UCSD-AML1 (cell line): Measurements from ENCODE around the gene TEKT1.
"Not testable (repeated sequence)": the region's sequence is repeated elsewhere in the genome, so short reads cannot be mapped to it uniquely, and the experiment has no call there.

Source experiments
- DNase-seq: peaks from one replicate; lab custom pipeline; 2025; ENCODE audit not compliant: unreplicated experiment; lab: John Stamatoyannopoulos, UW

Gene TEKT1

DNA sequence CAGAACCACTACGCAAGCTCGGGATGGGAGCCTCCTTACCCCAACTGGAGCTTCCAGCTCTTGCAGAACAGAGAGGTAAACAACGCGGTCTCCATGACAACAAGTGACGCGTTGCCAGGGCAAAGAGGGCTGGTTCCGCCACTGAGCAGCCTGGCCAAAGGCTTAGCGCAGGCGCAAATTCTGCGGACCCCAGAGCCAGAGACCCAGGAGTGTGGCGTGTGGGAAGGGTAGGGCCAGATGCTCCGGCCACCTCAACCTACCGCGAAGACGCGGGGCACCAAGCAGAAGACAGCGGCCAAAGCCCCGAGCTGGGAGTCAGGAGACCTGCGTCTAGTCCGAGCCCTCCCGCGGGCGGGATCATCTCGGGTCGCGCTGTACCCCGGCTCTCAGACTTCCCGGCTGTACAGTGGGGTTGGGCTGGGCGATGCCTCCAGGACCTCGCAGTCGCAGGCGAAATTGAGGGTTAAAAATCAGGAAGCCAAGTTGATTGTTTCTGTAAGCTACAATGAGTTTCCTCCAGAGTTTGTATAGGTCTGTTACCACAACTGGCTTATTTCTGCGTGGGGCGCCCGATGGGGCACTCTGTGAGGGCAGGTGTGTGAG lies at the start of gene TEKT1:
Gene TEKT1, minus strand, starts transcription at position 69 of the 603 bp plus-strand sequence. CDS start 1,353 bp downstream, outside the sequence.
- DNase-seq = no peak

DNA sequence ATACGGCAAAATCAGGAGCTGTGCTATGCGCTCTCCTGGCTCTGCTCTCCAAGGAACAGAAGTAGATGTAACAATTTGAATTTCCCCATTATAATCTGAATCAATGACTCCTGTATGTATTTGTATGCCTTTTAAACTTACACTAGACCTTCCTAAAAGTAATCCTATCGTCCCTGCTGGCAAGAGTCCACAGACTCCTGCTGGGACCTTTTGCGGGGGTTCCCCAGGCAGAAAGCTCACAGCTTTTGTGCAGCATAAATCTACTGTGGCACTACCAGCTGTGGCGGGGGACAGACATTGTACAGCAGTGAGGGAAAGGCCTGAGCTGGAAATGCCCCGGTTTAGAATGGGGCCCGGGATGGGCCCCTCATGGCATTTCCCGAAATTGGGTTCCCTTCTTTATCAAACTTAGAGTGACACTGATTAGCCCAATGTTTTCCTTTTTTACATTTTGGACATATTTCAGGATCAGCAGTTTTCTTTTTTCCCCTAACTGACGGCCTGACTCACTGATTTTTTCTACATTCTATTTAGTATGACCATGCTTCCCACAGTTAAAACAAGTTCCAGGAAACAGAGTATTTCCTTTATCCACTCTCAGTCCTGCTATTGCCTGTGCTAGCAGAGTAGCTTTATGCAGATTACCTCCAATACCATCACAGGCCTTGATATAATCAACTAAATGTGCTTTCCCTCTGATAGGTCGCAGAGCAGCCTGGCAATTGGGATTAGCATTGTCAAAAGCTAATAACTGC lies 47.9 kb upstream of the TEKT1 start:
- not testable (repeated sequence) for DNase-seq

DNA sequence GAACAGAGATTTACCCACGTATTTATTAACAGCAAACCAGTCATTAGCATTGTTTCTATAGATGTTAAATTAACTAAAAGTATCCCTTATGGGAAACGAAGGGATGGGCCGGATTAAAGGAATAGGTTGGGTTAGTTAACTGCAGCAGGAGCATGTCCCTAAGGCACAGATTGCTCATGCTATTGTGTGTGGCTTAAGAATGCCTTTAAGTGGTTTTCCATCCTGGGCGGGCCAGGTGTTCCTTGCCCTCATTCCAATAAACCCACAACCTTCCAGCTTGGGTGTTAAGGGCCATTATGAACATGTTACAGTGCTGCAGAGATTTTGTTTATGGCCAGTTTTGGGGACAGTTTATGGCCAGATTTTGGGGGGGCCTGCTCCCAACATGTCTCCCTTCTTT lies 43.7 kb upstream of the TEKT1 start:
- not testable (repeated sequence) for DNase-seq

DNA sequence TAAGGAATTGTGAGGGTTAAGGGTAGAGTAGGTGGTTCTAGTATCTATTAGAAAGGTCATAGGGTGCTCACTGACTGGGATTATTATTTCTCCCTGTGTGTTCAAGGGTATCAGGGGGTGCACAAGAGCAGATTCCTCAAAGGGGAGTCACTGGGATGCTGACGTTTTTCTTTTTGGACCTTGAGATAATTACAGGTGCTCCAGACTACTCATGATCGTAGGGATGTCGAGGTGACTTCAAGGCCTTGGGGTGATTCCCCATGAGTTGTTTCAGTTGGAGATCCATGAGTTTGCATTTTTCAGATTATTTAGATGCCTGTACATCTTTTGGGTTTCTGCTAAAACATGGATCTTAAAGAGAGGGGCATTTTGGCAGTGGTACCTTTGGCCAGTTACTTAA lies 41.4 kb upstream of the TEKT1 start:
- DNase-seq = no peak

DNA sequence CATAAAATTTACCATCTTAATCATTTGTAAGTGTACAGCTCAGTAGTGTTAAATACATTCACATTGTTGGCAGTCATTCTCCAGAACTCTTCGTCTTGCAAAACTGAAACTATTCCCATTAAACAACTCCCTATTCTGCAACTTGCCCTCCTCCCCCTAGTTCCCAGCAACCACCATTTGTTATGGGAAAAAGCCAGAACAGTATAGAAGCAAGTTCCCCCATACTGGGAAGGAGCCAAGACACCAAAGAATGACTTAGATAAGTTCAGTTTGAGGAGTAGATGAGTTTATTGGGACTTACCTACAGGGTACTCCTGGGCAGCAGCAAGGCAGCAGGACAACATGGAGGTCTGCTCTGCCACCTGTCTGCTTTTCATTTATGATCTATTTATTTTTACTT lies 39.3 kb upstream of the TEKT1 start:
- no peak for DNase-seq

DNA sequence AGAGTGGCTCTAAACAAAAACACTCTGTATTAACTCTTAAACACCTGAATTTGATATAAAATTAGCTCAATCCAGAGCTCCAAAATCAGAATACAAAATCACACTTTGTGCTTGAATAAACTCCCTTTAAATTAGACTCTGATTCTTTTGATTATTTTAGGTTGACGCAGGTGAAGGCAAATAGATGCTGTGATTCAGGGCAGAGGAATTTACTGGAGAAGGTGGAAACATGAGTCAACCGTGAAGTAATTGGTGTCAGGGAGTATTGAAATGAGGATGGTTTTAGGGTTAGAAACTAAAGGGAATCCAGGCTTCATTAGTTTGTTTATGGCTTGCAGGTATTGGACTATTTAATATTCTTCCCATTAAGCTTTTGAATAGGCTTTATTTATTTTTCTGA lies 37.1 kb upstream of the TEKT1 start:
- DNase-seq = no peak

DNA sequence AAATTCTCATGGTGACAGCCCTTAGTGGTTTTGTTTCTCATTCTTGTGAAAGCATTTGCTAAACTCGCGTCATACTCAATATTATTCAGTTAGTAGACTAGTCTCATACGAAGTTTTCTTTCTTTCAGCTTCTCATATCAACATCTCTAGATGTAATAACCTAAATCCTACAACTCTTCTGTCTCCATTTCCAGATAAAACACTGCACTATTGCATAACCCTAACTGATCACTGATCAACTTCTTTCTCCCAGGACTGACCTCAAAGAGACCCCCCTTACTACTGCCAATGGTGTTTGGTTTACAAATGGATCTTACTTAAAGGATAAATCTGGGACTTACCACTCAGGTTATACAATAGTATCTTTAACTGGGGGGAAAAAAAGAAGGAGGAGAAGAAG lies 36.3 kb upstream of the TEKT1 start:
- DNase-seq = no peak

DNA sequence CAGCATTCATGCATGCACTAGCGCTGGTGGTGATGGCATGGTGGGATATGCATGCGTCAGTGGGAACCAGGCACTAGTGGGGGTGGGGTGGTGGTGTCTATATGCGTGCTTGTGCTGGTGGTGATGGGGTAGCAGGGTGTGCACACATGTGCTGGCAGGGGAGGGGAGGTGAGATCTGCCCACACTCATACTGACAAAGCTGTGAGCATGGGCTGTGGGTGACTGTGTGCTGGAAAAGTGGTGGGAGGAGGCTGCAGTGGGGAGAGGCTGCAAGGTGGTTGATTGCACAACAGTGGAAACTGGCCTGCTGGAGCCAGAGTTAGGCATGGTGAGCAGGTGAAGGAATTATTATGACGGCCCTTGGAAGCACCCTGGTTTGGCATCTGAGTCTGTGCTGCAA lies 31.3 kb upstream of the TEKT1 start:
- no peak for DNase-seq

DNA sequence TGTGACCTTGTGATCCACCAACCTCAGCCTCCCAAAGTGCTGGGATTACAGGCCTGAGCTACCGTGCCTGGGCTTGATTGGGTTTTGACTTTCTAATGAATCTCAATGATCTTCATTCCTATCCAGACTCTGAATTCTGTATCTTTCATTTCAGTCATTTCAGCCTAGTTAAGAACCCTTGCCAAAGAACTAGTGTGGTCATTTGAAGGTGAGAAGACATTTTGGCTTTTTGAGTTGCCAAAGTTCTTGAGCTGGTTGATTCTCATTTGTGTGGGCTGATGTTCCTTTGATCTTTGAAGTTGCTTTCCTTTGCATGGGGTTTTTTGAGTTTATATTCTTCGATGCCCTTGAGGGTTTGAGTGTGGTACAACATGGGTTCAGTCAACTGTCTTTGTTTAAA lies 30.6 kb upstream of the TEKT1 start:
- DNase-seq = no peak

DNA sequence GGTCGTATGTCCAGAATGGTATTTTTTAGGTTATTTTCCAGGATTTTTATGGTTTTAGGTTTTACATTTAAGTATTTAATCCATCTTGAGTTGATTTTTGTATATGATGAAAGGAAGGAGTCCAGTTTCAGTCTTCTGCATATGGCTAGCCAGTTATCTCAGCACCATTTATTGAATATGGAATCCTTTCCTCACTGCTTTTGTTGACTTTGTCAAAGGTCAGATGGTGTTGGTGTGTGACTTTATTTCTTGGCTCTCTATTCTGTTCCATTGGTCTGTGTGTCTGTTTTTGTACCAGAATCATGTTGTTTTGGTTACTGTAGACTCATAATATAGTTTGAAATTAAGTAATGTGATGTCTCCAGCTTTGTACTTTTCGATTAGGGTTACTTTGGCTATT lies 26.4 kb upstream of the TEKT1 start:
- no peak for DNase-seq

DNA sequence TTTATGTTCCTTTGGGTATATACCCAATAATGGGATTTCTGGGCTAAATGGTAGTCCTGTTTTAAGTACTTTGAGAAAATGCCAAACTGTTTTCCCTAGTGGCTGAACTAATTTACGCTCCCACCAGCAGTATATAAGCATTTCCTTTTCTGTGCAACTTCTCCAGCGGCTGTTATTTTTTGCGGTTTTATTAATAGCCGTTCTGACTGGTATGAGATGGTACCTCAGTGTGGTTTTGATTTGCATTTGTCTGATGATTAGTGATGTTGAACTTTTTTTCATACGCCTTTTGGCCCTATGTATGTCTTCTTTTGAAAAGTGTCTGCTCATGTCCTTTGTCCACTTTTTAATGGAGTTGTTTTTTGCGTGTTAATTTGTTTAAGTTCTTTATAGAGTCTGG lies 25.8 kb upstream of the TEKT1 start:
- DNase-seq = no peak

DNA sequence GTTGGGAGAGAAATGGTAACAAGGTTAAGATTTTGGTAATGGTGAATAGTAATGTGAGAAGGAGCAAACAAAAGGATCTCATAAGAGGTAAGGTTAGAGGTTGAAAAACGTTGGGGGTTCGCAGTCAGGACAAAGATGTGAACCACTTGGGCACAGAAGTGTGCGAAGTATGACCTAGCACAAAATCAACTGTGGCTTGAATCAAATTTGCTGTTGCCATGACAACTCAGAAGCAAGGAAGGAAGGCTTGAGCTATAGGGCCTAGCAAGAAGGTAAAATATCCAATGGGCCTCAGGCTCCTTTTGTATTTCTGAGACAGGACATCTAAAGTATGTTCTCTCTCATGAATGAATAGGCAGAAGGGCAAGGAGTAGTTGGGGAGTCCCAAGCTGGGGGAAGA lies 24.5 kb upstream of the TEKT1 start:
- no peak for DNase-seq

DNA sequence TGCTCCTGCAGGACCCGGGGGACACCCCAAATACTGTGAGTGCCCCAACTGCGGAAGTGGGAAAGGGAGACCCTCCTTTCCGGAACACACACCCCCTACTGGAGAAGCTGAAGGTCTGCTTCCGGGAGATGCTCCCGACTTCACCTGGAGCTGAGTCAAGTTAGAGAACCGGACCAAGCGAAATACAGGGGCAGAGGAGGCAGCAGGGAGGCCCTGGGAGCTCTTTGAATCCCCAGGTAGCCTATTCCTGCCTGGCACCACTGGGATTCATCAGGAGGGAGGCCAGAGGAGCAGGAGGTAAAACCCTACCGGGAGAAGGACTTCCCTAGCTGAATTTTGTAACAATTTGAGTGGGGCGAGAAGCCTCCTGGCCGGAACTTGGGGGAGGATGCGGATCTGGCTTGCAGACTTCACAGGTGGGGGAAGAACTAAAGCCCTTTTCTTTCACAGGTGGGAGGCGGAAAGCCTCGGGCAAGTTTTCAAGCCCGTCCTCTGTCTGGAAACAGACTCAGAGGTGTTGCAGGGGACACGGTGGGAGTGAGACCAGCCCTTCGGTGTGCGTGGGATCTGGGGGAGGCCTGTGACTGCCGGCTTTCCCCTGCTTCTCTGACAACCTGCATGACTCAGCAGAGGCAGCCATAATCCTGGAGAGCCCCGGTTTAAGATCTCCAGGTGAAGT lies 22.4 kb upstream of the TEKT1 start:
- no peak for DNase-seq

DNA sequence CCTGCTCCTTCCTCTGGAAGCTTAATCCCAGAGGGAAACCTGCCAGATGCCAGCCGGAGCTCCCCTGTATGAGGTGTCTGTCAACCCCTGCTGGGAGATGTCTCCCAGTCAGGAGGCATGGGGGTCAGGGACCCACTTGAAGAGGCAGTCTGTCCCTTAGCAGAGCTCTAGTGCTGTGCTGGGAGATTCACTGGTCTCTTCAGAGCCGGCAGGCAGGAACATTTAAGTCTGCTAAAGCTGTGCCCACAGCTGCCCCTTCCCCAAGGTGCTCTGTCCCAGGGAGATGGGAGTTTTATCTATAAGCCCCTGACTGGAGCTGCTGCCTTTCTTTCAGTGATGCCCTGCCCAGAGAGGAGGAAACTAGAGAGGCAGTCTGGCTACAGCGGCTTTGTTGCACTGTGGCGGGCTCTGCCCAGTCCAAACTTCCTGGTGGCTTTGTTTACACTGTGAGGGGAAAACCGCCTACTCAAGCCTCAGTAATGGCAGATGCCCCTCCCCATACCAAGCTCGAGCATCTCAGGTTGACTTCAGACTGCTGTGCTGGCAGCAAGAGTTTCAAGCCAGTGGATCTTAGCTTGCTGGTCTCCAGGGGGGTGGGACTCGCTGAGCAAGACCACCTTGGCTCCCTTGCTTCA lies 17.1 kb upstream of the TEKT1 start:
- DNase-seq = peak; percentile 20

DNA sequence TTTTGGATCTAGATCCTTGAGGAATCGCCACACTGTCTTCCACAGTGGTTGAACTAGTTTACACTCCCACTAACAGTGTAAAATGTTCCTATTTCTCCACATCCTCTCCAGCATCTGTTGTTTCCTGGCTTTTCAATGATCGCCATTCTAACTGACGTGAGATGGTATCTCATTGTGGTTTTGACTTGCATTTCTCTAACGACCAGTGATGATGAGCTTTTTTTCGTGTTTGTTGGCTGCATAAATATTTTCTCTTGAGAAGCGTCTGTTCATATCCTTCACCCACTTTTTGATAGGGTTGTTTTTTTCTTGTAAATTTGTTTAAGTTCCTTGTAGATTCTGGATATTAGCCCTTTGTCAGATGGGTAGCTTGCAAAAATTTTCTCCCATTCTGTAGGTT lies 14.6 kb upstream of the TEKT1 start:
- not testable (repeated sequence) for DNase-seq

DNA sequence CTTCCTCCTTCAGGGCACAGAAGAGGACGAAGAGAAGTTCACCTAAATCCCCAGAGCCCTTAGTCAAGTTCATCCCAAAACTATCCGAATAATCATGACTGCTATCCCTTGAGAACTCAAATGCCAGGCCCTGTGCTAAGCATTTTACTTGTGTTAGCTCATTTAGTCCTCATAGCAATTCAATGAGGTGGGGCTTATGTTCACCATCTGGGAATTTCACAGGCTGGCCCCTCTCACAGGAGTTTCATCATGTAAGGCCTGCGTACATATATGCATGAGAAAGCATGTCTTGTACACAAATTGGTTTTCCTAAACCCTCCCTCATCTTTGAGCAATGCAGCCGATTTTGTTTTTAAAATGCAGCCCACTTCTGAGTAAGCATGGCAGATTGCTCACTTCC lies 12.9 kb upstream of the TEKT1 start:
- not testable (repeated sequence) for DNase-seq

DNA sequence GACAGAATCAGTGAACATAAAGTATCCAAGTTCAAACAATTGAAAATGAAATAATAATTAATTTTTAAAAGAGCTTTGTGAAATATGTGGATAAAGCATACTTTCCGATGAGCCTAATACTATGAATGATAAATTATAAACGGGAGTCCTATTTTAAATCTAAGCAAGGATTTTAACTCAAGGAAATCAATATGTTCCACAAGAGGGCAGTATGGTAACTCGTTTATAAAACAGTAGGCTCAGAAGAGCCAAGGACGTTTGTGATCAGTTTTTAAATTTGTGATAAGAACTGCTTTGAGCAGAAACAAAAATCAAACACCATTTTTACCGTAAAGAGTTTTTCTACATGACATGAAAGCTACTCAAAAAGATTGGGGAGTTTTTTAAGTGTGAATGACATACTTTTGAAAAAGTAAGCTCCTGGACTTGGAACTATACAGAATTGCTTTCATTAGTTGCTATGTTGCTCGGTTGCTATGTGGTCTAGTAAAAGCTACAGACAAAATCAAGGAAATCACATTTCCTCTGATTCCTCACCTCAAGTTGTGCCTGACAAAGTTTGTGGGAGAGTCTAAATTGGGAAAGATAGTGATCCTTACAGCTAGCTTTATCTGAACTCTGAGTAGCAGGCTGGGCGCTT lies 11.8 kb upstream of the TEKT1 start:
- DNase-seq = no peak

DNA sequence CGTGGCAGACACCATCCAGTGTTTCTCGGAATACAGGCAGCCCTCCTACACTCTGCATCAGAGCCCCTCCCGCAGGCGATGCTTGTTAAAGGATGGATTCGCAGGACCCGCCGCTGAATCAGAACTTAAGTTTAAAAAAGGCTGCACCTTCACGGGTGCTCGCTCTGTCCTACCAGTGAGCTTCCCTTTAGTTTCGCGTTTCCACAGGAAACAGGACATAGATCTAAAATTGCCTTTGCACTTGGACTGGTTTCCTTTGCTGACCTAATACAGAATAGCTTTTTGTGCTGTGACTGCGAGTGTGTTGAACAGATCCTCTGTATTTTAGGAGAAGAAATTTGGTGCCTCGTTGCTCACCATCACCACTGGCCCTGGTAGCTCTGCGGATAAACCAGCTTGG lies 10.2 kb upstream of the TEKT1 start:
- DNase-seq = not testable (repeated sequence)

DNA sequence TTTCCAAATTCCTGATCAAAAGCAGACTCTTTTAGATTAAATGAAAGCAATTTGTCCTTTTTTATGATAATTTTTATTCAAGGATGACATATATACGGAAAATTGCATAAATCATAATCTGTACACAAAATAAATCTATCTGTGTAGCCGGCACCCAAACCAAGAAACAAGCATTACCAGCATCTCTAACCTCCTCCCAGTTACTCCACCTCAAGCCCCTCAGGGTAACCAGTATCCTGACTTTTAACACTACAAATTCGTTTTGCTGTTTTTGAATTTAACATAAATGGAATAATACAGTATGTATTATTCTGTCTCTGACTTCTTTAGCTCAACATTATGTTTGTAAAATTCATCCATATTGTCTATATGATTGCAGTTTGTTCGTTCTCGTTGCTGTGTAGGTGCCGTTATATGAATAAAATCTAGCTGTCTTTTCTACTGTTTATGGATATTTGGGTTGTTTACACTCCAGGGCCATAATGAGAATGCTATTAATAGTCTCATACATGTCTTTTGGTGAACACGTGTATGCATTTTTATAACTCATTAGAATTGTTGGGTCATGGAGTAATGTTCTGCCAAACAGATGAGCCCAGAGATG lies 1.0 kb downstream of the TEKT1 start:
- DNase-seq = no peak

DNA sequence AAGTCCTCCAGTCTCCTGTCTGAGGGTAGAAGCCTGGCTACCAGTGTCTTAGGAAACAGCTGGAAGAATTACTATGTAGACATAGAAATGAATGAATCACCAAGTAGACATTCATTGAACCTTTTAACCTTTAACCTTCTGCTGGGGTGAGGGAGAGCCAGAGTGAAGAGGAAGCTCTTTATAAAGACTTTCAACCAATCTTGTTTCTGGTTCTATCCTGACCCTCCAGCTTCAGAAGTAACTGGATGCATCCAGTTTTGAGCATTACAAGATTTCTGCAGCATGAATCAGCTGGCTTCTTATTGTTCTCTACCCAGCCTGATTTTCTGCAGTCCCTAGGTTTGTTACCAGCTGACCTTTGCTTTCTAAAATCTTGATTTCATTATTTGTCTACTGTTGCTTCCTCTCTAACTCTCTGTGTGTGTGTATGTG lies 8.5 kb downstream of the TEKT1 start:
- no peak for DNase-seq

DNA sequence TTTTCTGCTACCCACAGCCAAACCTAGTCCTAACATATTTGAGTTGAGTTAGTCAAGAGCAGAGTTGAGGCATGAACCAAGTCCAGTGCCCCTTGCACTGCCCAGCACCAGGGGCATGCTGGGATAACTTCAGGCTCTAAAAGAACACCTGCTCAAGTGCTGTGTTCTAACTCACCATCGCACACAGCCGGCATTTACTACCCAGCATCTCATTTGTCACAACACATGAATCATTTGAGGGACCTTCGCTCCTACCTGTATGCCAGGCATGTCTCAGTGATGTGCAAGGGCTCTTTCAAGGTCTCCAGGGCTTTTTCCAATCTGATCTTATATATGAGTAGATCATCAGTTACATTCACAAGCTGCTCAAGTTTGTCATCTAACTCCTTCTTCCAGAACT lies 12.6 kb downstream of the TEKT1 start:
- no peak for DNase-seq
